T1000 (cell line): ENCODE data around the gene TOM1L2.
"Not testable (repeated sequence)": the region's sequence is repeated elsewhere in the genome, so short reads cannot be mapped to it uniquely, and the experiment has no call there.

Experiments
- DNase-seq: peaks from one replicate; lab custom pipeline; 2025; ENCODE audit warnings: mixed read lengths; lab: John Stamatoyannopoulos, UW

The TOM1L2 gene

GRCh38 chr17:17943281-17943984 is 28.8 kb downstream of the TOM1L2 start:
- DNase-seq, result no peak

- no peak for DNase-seq
Measured at GRCh38 chr17:17942846-17943245, 29.4 kb downstream of the TOM1L2 start.

- DNase-seq, result no peak
Measured at GRCh38 chr17:17941015-17941414, 31.2 kb downstream of the TOM1L2 start.

- peak; percentile 25 for DNase-seq
Measured at GRCh38 chr17:17940441-17940911, 31.7 kb downstream of the TOM1L2 start.

- not testable (repeated sequence) for DNase-seq
Measured at GRCh38 chr17:17939941-17940340, 32.3 kb downstream of the TOM1L2 start.

- no peak for DNase-seq
Measured at GRCh38 chr17:17938388-17939107, 33.7 kb downstream of the TOM1L2 start.

- no peak for DNase-seq
Measured at GRCh38 chr17:17937958-17938357, 34.2 kb downstream of the TOM1L2 start.

GRCh38 chr17:17937201-17937853 is 34.9 kb downstream of the TOM1L2 start:
- DNase-seq, result no peak

- peak; percentile 46 for DNase-seq
Measured at GRCh38 chr17:17935321-17936271, 36.6 kb downstream of the TOM1L2 start.

GRCh38 chr17:17934806-17935205 is 37.4 kb downstream of the TOM1L2 start:
- no peak for DNase-seq

- no peak for DNase-seq
Measured at GRCh38 chr17:17934214-17934613, 38.0 kb downstream of the TOM1L2 start.

- DNase-seq, result no peak
Measured at GRCh38 chr17:17933775-17934174, 38.4 kb downstream of the TOM1L2 start.

- DNase-seq, result no peak
Measured at GRCh38 chr17:17931159-17931558, 41.0 kb downstream of the TOM1L2 start.

- DNase-seq, result no peak
Measured at GRCh38 chr17:17930674-17931073, 41.5 kb downstream of the TOM1L2 start.

GRCh38 chr17:17929655-17930380 is 42.4 kb downstream of the TOM1L2 start:
- no peak for DNase-seq

GRCh38 chr17:17928398-17929287 is 43.6 kb downstream of the TOM1L2 start:
- DNase-seq, result no peak

GRCh38 chr17:17926840-17927449 is 45.3 kb downstream of the TOM1L2 start:
- no peak for DNase-seq

- DNase-seq, result no peak
Measured at GRCh38 chr17:17926036-17926435, 46.2 kb downstream of the TOM1L2 start.

- no peak for DNase-seq
Measured at GRCh38 chr17:17924857-17925250, 47.3 kb downstream of the TOM1L2 start.
